GM12892 (cell line): Measurements from ENCODE around the gene SIRT7.
A peak's percentile ranks its signal among the peaks of the same experiment; 100 is the strongest.

Source experiments
- DNase-seq: peaks from one replicate; pipeline ENCODE4 v3.0.0; 2011; ENCODE audit not compliant: insufficient read length
- FAIRE-seq: peaks from 2 replicates; lab custom pipeline; 2011; peaks lifted over from hg19 to GRCh38; lab: Jason Lieb, UNC
- POLR2A ChIP-seq: IDR thresholded peaks from 2 replicates; pipeline ENCODE4 v1.6.1; 2011; ENCODE audit warnings: low read depth, low read length, control low read depth
- POLR2AphosphoS5 ChIP-seq: IDR thresholded peaks from 2 replicates; pipeline ENCODE4 v1.6.1; 2011; ENCODE audit warnings: low read depth, low read length, control low read depth
- TAF1 ChIP-seq: IDR thresholded peaks from 2 replicates; pipeline ENCODE4 v1.6.1; 2011; ENCODE audit warnings: low read depth, mild to moderate bottlenecking, control low read depth, low read length, borderline replicate concordance

Gene SIRT7

DNA sequence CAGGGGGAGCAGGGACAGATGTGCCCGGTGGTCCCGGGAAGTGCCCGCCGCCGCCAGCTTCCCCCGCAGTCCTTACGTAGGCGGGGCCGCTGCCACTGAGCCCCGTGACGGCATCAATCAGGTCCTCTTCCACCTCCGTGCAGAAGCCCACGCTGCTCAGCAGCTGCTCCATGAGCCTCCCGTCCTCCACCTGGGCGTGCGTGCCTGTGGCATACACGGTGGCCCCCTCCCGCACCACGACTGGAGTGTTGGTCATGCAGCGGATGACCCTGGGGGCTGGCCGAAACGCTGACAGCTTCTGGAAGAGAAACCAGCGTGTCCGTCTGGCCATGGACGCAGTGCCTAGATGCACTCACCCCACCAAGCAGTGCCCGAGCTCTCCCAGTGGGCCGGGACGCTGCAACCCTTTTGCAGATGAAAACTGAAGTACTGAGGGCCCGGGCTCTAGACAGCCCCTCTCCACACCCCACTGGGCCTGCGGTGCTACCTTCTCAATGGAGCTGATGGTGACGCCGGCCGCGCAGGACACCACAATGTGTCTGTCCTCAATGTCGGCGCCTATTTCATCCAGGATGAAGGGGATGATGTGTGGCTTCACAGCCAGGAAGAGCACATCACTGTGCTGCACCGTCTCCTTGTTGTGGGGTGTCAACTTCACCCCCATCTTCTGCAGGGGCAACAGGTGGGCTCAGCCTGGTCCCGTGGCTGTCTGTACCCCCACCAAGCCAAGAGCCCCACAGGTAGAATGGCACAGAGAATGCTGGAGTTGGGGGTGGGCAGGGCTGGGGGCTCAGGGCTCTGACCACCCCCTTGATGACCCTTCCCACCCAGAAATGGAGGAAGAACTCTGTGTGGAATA lies 17.1 kb upstream of the SIRT7 start:
- no peak for FAIRE-seq
- TF ChIP-seq POLR2AphosphoS5 (no peak), TAF1 (no peak), POLR2A (no peak)
- no peak for DNase-seq

DNA sequence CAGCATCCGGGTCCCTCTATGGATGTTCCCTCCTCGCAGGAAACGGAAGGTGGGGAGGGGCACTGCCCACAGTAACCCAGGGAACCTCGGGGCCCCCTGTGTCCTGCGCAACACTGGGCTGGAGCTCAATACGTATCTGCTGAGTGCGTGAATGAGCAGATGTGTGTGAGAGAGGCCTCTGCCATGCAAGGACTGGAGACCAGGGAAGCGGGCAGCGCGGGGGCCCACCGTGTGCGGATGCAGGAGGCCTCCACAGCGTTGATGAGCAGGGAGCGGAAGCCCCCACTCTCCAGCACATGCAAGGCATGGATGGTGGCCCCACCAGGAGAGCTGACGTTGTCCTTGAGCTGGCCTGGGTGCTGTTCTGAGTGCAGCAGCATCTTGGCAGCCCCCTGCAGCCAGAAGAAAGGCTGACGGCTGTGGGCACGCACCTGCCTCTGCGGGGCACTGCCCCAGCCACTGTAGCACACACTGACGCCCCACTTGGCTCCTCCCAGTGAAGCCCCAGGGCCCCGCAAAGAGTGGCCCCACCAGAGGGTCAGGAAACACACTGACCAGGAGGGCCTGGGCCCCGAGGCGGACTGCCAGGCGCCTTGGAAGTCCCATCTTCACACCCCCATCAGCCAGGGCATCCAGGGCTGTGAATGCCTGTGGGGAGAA lies 16.3 kb upstream of the SIRT7 start:
- FAIRE-seq (no peak), DNase-seq (no peak)
- no peak for TF ChIP-seq TAF1
- TF ChIP-seq POLR2A = no peak
- no peak for TF ChIP-seq POLR2AphosphoS5

DNA sequence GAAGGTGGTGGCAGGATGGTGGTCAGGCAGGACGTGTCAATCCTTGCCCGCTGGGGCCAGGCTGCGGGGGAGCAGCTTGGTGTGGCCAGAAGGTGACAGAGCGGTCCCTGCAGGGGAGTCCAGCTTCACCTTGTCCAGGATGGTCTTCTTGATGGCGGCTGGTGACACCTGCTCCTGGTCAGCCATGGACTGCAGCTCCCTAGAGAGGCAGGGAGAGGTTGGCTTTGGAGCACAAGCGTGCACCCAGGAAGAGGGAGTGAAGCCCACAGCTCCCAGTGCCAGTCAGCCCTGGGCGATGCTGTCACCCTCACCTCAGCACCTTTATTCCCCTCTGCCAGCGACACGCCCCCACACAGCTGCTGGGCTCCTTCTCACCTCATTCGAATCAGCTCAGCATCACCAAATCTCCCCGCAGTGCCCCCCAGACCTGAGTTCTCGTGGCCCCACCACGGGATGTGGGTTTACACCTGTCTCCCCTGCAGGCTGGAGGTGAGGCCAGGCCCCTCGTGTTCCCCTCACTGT lies 15.3 kb upstream of the SIRT7 start:
- TF ChIP-seq POLR2A = no peak
- no peak for TF ChIP-seq POLR2AphosphoS5
- no peak for TF ChIP-seq TAF1
- DNase-seq (no peak), FAIRE-seq (no peak)

DNA sequence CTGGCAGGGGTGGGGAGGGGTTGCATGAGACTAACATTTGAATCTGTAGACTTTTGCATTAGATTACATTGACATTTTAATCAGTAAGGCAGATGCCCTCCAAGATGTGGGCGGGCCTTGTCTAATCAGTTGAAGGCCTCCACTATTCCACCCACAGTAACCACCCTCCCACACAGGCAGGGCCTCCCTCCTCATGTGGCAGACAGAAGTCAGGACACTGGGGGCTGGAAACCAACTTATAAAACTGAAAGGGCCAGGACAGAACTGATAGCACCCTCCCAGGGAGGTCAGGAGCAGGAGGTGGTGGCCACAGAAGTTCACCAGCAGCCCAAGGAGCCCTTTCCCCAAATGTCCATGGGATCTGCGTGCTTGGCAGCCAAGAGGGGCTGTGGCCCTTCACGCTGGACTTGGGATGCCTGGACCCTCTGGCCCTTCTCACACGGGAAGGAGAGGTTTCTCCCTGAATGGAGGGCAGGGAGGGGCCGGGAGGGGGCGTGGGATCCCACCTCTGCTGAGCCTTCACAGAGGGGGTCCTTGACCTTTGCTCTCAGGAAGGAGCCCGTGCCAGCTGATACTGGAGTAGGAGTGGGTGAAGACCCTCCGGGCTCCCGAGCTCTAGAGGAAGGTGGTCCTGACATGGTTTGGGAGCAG lies 14.5 kb upstream of the SIRT7 start:
- DNase-seq = no peak
- TF ChIP-seq POLR2A (no peak), TAF1 (no peak), POLR2AphosphoS5 (no peak)
- FAIRE-seq = no peak

DNA sequence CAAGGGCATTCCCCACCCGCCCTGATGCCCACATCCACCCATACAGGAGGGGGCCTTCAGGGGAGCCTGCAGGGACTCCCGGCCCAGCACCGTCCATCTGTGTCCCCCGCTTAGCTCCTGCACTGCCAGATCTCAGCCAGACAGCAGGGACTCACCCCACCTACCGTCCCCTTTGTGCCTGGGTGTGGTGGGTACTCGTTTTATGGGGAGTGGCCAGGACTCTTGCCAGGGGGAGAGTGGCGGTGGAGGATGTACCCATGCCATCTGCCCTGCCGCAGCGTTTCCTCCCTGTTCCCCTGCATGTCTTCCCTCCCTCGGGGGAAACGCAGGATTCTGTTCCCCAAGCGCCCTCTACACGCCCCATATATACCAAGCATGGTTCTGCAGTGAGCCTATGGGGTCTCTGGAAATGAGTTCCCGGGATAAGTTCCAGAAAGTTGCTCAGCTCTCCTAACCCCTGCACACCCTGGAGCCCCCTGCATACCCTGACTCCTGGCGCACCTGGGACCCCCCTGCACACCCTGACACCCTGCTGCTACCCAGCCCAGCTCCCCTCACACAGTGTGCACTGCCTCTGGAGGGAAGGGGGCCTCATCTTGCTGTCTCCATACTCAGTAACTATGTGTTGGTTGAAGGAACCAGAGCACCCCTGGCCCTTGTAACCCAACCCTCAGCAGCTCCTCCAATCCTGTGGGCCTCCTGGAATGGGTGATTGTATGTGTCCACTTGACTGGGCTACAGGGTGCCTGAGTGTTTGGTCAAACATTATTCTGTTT lies 13.8 kb upstream of the SIRT7 start:
- no peak for FAIRE-seq
- TF ChIP-seq POLR2A (no peak), TAF1 (no peak), POLR2AphosphoS5 (no peak)
- no peak for DNase-seq

DNA sequence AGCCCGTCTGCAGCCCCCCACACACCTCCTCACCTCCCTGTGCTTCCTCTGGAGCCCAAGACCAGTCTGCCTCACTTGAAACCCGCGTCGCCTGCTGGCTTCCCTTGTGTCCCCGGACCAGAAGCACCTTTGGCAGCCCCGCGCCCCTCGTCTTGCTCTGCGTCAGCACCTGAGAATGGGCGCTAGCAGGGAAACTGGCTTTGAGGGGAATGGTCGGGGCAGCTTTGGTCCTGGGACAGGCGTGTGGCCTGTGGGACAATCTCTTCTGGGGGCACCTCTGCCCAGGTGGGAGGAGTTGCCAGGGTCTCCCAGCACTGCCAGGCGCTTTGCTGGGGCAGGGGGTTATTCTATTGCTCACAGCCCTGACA lies 13.2 kb upstream of the SIRT7 start:
- no peak for TF ChIP-seq POLR2A
- no peak for TF ChIP-seq TAF1
- TF ChIP-seq POLR2AphosphoS5 = no peak
- FAIRE-seq (no peak), DNase-seq (no peak)

DNA sequence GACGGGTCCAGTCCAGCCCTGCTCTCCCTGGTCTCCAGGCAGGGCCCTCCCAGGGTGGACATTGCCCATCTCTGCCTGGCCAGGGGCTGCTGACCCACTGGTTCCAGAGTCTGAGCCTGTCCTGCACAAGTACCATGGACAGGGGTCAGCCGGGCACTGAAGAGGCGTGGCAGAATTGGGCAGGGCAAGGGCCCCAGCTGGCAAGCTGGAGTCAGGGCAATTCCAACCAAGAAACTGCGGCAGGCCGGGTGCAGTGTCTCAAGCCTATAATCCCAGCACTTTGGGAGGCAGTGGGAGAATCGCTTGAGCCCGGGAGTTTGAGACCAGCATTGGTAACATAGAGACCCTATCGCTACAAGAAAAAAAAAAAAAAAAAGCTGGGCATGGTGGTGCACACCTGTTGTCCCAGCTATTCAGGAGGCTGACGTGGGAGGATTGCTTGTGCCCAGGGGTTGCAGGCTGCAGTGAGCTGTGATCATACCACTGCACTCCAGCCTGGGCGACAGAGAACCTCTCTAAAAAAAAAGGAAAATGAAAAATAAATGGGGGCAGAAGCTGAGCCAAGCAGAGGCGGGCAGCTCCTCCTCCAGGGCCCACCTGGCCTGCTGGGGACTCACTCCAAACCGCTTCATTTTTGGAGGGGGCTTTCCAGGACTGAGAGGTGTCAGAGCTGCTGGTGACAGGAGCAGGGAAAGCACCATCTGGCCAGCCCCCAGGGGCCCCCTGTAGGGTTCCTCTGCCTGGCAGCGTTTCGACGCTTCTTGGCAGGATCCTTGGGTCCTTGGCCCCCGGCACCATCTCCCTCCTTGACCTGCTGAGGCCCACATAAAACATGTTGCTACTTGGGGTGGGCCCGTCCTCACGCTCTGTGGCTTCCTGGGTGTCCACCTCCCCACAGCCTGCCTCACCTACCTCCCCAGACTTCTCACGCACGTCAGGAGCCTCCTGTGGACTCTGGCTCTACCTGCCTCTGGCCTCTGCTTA lies 12.5 kb upstream of the SIRT7 start:
- no peak for TF ChIP-seq TAF1
- no peak for TF ChIP-seq POLR2A
- no peak for TF ChIP-seq POLR2AphosphoS5
- DNase-seq (no peak), FAIRE-seq (peak; percentile 60)

DNA sequence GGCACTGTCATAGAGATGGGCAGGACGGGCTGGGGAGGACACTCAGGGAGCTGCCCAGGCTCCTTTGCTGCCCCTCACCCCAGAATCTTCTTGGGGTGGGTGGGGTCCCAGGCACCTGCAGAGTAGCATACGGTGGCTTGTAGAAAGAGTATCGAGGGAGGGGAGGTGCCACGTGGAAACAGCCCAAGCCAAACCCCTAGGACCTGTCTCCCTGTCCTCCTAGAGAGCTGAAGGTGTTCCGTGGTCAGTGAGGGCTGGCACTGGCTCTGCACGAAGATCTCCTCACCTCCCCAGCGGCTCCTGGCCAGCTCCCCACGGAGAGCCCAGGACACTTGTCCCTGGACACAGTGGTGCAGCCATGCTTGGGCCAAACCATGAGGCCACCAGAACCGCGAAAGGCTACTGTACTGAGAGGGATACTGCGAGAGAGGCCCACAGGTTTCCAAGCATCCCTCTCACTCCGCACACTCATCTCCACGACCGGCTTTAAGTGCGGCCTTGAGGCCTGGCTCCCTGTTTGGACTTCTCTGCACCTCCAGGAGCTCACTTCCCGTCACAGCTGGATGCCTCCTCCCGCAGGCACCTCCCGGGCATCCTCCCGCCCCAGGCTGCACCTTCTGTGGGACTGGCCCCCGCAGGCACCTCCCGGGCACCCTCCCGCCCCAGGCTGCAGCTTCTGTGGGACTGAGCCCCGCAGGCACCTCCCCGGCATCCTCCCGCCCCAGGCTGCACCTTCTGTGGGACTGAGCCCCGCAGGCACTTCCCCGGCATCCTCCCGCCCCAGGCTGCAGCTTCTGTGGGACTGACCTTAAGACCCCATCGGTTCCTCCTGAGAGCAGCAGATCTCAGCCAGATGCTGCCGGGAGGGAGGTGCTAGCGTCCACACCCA lies 11.5 kb upstream of the SIRT7 start:
- DNase-seq (no peak), FAIRE-seq (no peak)
- TF ChIP-seq TAF1 (no peak), POLR2A (no peak), POLR2AphosphoS5 (no peak)

DNA sequence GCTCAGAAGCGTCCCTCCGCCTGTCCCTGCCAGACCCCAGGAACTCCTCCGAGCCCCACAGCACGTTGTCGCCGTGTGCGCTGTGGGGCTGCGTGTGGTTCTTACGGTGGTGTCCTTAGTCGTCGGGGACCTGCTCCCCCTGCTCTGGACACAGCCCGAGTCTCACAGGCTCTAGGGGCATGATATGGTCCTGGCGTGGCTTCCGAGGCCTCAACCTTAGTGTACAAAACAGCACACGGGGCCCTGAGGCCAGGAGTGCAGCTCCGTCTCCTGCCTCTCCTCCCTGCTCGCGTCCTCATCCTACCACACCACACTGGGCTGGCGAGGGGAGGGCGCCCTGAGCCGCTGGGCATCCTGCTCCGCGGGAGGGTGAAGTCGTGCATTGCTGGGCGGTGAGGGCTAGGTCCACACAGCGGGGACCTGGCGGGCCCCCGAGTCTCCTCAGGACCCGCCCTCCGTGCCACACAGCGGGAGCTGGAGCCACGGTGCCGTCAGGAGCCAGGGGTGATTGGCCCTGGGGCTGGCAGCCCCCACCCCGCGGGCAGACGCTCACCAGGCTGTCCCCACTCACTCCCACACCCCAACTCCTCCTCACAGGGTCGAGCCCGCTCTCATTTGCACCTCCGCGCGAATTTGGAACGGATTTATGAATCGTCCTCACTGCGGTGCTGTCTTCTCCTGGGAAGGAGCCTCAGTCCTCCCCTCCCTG lies 10.7 kb upstream of the SIRT7 start:
- no peak for TF ChIP-seq POLR2AphosphoS5
- TF ChIP-seq TAF1 = no peak
- no peak for TF ChIP-seq POLR2A
- no peak for DNase-seq
- FAIRE-seq = peak; percentile 46
